Ovary (tissue), 9 donors: ENCODE results near the gene TOP3B. TPM values are rescaled to one million over a fixed set of nuclear protein-coding genes. Genes with fewer than 3 reads are reported as not detected.
A peak's percentile ranks its signal among the peaks of the same experiment; 100 is the strongest.

Experiments
- DNase-seq, 5 donors: peaks; one replicate each; pipeline ENCODE4 v3.0.0-alpha.2; 2019 to 2020
- H3K27ac ChIP-seq, 2 donors: fragments of 200-600 bp; one replicate each; pipeline versions ENCODE4 v1.5.1 to v1.8.0; 2019 to 2022
- H3K27me3 ChIP-seq: fragments of 200-600 bp; one replicate; pipeline ENCODE4 v1.8.0; 2022
- H3K36me3 ChIP-seq: fragments of 200-600 bp; sonication (generic); one replicate; pipeline ENCODE4 v1.5.1; 2019
- H3K4me1 ChIP-seq: one replicate; pipeline ENCODE4 v1.8.1; 2013; ENCODE audit warnings: mild to moderate bottlenecking, moderate library complexity; ENCODE audit not compliant: insufficient read depth
- H3K4me3 ChIP-seq: fragments of 200-600 bp; sonication (generic); one replicate; pipeline ENCODE4 v1.5.1; 2017
- H3K9me3 ChIP-seq, 2 donors: fragments of 200-600 bp in 1 of 2; sonication (generic) in 1 of 2; one replicate each; pipeline versions ENCODE4 v1.5.1 to v1.8.1; 2013 to 2019; ENCODE audit warnings: mild to moderate bottlenecking in 1 of 2, moderate library complexity in 1 of 2
- CTCF ChIP-seq, 3 donors: fragments of 450-650 bp in 2 of 3; fragments of 200-600 bp in 1 of 3; IDR thresholded peaks; one replicate each; pipeline versions ENCODE4 v1.5.1 to v1.8.0; 2016 to 2022; ENCODE audit warnings: antibody characterized with exemption in 3 of 3, mild to moderate bottlenecking in 1 of 3
- EP300 ChIP-seq: sonication (generic); formaldehyde crosslinking; IDR thresholded peaks from one replicate; pipeline ENCODE4 v1.6.1; 2017; ENCODE audit warnings: antibody characterized with exemption
- POLR2A ChIP-seq: fragments of 450-650 bp; IDR thresholded peaks from one replicate; pipeline ENCODE4 v1.6.1; 2017; ENCODE audit warnings: antibody characterized with exemption, mild to moderate bottlenecking, moderate library complexity
- WGBS, 3 donors: extraction: QIAGEN DNeasy Blood & Tissue Kit in 1 of 3; methylation state at CpG; one replicate each; pipeline versions ENCODE4 v1.1.5 to v1.1.7; 2013 to 2017; 5-methylcytosine and 5-hydroxymethylcytosine counted together
- intact Hi-C, 4 donors: fragments of 100-400 bp; cut with DNase I; formaldehyde crosslinking; loops; one replicate each; pipeline versions ENCODE4 v1.11.0 to v1.15.1; 2022 to 2023
- polyA plus RNA-seq, 2 donors: library from polyadenylated mRNA; stranded (reverse); fragments of 200-250 nt in 1 of 2; fragments of 350-450 nt in 1 of 2; fragmentation: Illumina TruSeq in 1 of 2; extraction: RNeasy Lipid Tissue Mini Kit (QIAGEN cat#74804) in 1 of 2; gene quantifications; one replicate each; pipeline ENCODE4 v1.2.3, GENCODE V29; 2013 to 2014
- total RNA-seq, 7 donors: library from RNA; depleted of rRNA in 2 of 7; stranded (reverse); fragments of >200 nt in 2 of 7; fragmentation: NEBNext Ultra II Directional in 3 of 7; extraction: Animal tissue kit (Norgen Biotek cat#: 25700) in 3 of 7; gene quantifications; one replicate each; pipeline versions ENCODE4 v1.1.0 to v1.2.4, GENCODE V29; 2016 to 2023
- donor health status: DM: no; HTN: no; CAD: no; lungs with moderate emphysema.
- donor health status: DM: no; HTN: no; CAD: no.
- donor health status: Bipolar disorder and iron deficiency.
- donor health status: DM: yes; HTN: yes; CAD: no.
- donor health status: DM: no; HTN: no; CAD: no.
- donor health status: DM: yes; HTN: yes; CAD: no.

Gene TOP3B
- total and polyA plus RNA-seq, 9 donors = 9.1 to 31.5 (median 24.1) TPM

GRCh38 chr22:21939461-21939913 is 43.1 kb downstream of the TOP3B start:
- Histone ChIP-seq H3K27me3 (no peaks in the 10 kb centered on the region), H3K4me3 (no peak overlapping the region), H3K36me3 (no peaks in the 10 kb centered on the region), H3K4me1 (peaks cover 21% of the 10 kb centered on the region), H3K9me3 (no peaks in the 10 kb centered on the region), H3K27ac (no peak overlapping the region)
- no peak for DNase-seq
- intact Hi-C loops = loop anchor here in 3 of 4 donors (2.0 to 5.0 kb wide), 3 partner anchors 225 to 227 kb away; no protein-coding TSS in a partner anchor
- WGBS, 3 donors = 73 to 75% (median 74%) methylated on average over 10 of the region's 10 CpGs
- TF ChIP-seq CTCF (IDR thresholded peaks at IDR 0.05) = no peak
- TF ChIP-seq POLR2A = no peak
- TF ChIP-seq EP300 = no peak

GRCh38 chr22:21938906-21939305 is 43.7 kb downstream of the TOP3B start:
- intact Hi-C loops = loop anchor here in 3 of 4 donors (2.0 to 5.0 kb wide), 3 partner anchors 224 to 227 kb away; no protein-coding TSS in a partner anchor
- Histone ChIP-seq H3K4me1 (peaks cover 21% of the 10 kb centered on the region), H3K27ac (peak overlapping the region in 1 of 2 donors; percentile 12), H3K4me3 (no peak overlapping the region), H3K9me3 (no peaks in the 10 kb centered on the region), H3K36me3 (no peaks in the 10 kb centered on the region), H3K27me3 (no peaks in the 10 kb centered on the region)
- WGBS, 3 donors = 71 to 77% (median 72%) methylated on average over 11 of the region's 11 CpGs
- no peak for DNase-seq
- TF ChIP-seq CTCF (IDR thresholded peaks at IDR 0.05) (no peak), POLR2A (no peak), EP300 (no peak)

- no peaks in the 10 kb centered on the region for H3K36me3 ChIP-seq
- peaks cover 21% of the 10 kb centered on the region for H3K4me1 ChIP-seq
- WGBS, 3 donors = 1% methylated on average over 32 to 42 of the region's 42 CpGs
- H3K4me3 ChIP-seq = peak overlapping the region; percentile 79
- H3K27me3 ChIP-seq = no peaks in the 10 kb centered on the region
- TF ChIP-seq EP300 (no peak), CTCF (IDR thresholded peaks at IDR 0.05) (peak; percentile 99 to 100 (median 99))
- intact Hi-C loops = loop anchor here in 3 of 4 donors (2.0 to 5.0 kb wide), 3 partner anchors 223 to 226 kb away; no protein-coding TSS in a partner anchor
- no peaks in the 10 kb centered on the region for H3K9me3 ChIP-seq
- peak overlapping the region; percentile 91 to 92 for H3K27ac ChIP-seq
- peak; percentile 92 to 98 (median 95) for DNase-seq
Measured at GRCh38 chr22:21938071-21938822, 44.3 kb downstream of the TOP3B start.

- Histone ChIP-seq H3K9me3 (no peaks in the 10 kb centered on the region), H3K27ac (peak overlapping the region; percentile 71 to 92), H3K4me1 (peaks cover 21% of the 10 kb centered on the region), H3K4me3 (peak overlapping the region; percentile 79), H3K27me3 (no peaks in the 10 kb centered on the region), H3K36me3 (no peaks in the 10 kb centered on the region)
- WGBS, 3 donors = 2 to 8% (median 4%) methylated on average over 8 of the region's 8 CpGs
- no peak for DNase-seq
- intact Hi-C loops = loop anchor here in 3 of 4 donors (2.0 to 5.0 kb wide), 3 partner anchors 223 to 225 kb away; no protein-coding TSS in a partner anchor
- TF ChIP-seq POLR2A = no peak
- TF ChIP-seq CTCF (IDR thresholded peaks at IDR 0.05) = no peak
- no peak for TF ChIP-seq EP300
Measured at GRCh38 chr22:21937821-21938070, 44.8 kb downstream of the TOP3B start.
